BJ (cell line): Measurements from ENCODE around the gene RCAN1. TPM values are rescaled to one million over a fixed set of nuclear protein-coding genes. Genes with fewer than 3 reads are reported as not detected.

Experiments
- CTCF ChIA-PET: fragments of 350-600 bp; formaldehyde crosslinking; extraction: SDS; loops from one replicate; lab custom pipeline; 2021; ENCODE audit warnings: antibody characterized with exemption, inconsistent platforms; lab: Yijun Ruan, JAX
- POLR2A ChIA-PET: fragments of 300-600 bp; sonication (Branson Sonifier 250); formaldehyde crosslinking; extraction: SDS; loops from one replicate; lab custom pipeline; 2021; ENCODE audit warnings: antibody characterized with exemption; lab: Charles Lee
- DNase-seq: peaks from one replicate; pipeline ENCODE4 v3.0.0-alpha.2; 2011; ENCODE audit warnings: low read depth
- H3K27me3 ChIP-seq: 2 replicates; pipeline ENCODE4 v1.6.0; 2011; ENCODE audit warnings: low read length; ENCODE audit not compliant: control insufficient read depth, insufficient read depth
- H3K36me3 ChIP-seq: 2 replicates; pipeline ENCODE4 v1.5.1; 2011; ENCODE audit warnings: low read length; ENCODE audit not compliant: control insufficient read depth, insufficient read depth
- H3K4me3 ChIP-seq: 2 replicates; pipeline ENCODE4 v1.5.1; 2011; ENCODE audit warnings: low read depth, mild to moderate bottlenecking, control low read depth, low read length
- CTCF ChIP-seq: IDR thresholded peaks from 2 replicates; pipeline ENCODE4 v1.5.1; 2011; ENCODE audit warnings: low read depth, mild to moderate bottlenecking, control low read depth, inconsistent platforms, low read length, moderate library complexity; ENCODE audit not compliant: insufficient read depth
- polyA plus RNA-seq: library from polyadenylated mRNA; depleted of rRNA; stranded (reverse); fragments of >200 nt; gene quantifications from 2 replicates; pipeline ENCODE4 v1.2.3, GENCODE V29; 2011

The RCAN1 gene
- polyA plus RNA-seq, 1 experiment = 56.2 TPM

- Histone ChIP-seq H3K36me3 (no peaks in the 10 kb centered on the region), H3K4me3 (no peak overlapping the region), H3K27me3 (no peaks in the 10 kb centered on the region)
- no peak for DNase-seq
- ChIA-PET POLR2A (no interaction called here), CTCF (interaction anchor here (2.6 kb wide), 1 partner anchor 32 kb away, joined by 10 read pairs; no protein-coding TSS in a partner anchor)
- TF ChIP-seq CTCF = no peak
Observed at GRCh38 chr21:34550182-34550799, 64.6 kb downstream of the RCAN1 start.

- H3K36me3 ChIP-seq = no peaks in the 10 kb centered on the region
- no peak overlapping the region for H3K4me3 ChIP-seq
- DNase-seq = no peak
- no peaks in the 10 kb centered on the region for H3K27me3 ChIP-seq
- no peak for TF ChIP-seq CTCF
- ChIA-PET POLR2A (no interaction called here), CTCF (interaction anchor here (0.6 to 2.6 kb wide), 2 partner anchors 34 to 309 kb away, joined by 3 to 10 read pairs; no protein-coding TSS in a partner anchor)
Observed at GRCh38 chr21:34548781-34549376, 66.0 kb downstream of the RCAN1 start.

GRCh38 chr21:34546542-34546941, 68.4 kb downstream of the RCAN1 start:
- H3K27me3 ChIP-seq = no peaks in the 10 kb centered on the region
- ChIA-PET CTCF (interaction anchor here (1.3 kb wide), 1 partner anchor 36 kb away, joined by 4 read pairs; no protein-coding TSS in a partner anchor), POLR2A (no interaction called here)
- H3K4me3 ChIP-seq = no peak overlapping the region
- DNase-seq = no peak
- H3K36me3 ChIP-seq = no peaks in the 10 kb centered on the region
- no peak for TF ChIP-seq CTCF

GRCh38 chr21:34545079-34545884, 69.6 kb downstream of the RCAN1 start:
- peak; percentile 56 for DNase-seq
- H3K36me3 ChIP-seq = no peaks in the 10 kb centered on the region
- no peak overlapping the region for H3K4me3 ChIP-seq
- peak; percentile 16; the same call in 1 of the 2 replicates for TF ChIP-seq CTCF
- ChIA-PET POLR2A (interaction anchor here (0.6 to 0.7 kb wide), 2 partner anchors 27 to 32 kb away, joined by 3 to 4 read pairs; no protein-coding TSS in a partner anchor), CTCF (interaction anchor here (0.9 to 1.9 kb wide), 5 partner anchors 8 to 58 kb away, joined by 4 to 5 read pairs (median 4); no protein-coding TSS in a partner anchor)
- no peaks in the 10 kb centered on the region for H3K27me3 ChIP-seq

- no peak overlapping the region for H3K4me3 ChIP-seq
- H3K36me3 ChIP-seq = no peaks in the 10 kb centered on the region
- POLR2A ChIA-PET = interaction anchor here (0.7 kb wide), 1 partner anchor 17 kb away, joined by 3 read pairs; no protein-coding TSS in a partner anchor
- H3K27me3 ChIP-seq = no peaks in the 10 kb centered on the region
- CTCF ChIA-PET = interaction anchor here (0.9 to 1.9 kb wide), 11 partner anchors 10 to 59 kb away, joined by 3 to 6 read pairs (median 4); no protein-coding TSS in a partner anchor
- no peak for DNase-seq
- peak; percentile 56 for TF ChIP-seq CTCF
Observed at GRCh38 chr21:34544032-34544496, 70.8 kb downstream of the RCAN1 start.
